HepG2 (cell line): ENCODE data around the gene FRMD5. TPM values are rescaled to one million over a fixed set of nuclear protein-coding genes. Genes with fewer than 3 reads are reported as not detected.

ENCODE experiments used
- ATAC-seq: fragments of 200-7000 bp; cut with Tn5 transposase; 3 replicates; pipeline ENCODE4 v1.9.1; 2020; ENCODE audit warnings: mild to moderate bottlenecking, moderate library complexity
- BruUV-seq: library from RNA; stranded (reverse); fragments of 400-500 nt; replicated peaks from 2 replicates; lab custom pipeline; 2021; lab: Mats Ljungman, UMichigan
- CTCF ChIA-PET: fragments of 300-600 bp; formaldehyde crosslinking; extraction: SDS; loops from one replicate; lab custom pipeline; 2021; ENCODE audit warnings: low total read pairs, inconsistent platforms, low intra/inter-chr PET ratio; lab: Yijun Ruan, JAX
- POLR2A ChIA-PET: fragments of 350-600 bp; sonication (Branson Sonifier 250); formaldehyde crosslinking; loops from one replicate; lab custom pipeline; 2020; ENCODE audit warnings: antibody characterized with exemption, inconsistent platforms; lab: Yijun Ruan, JAX
- DNase-seq: peaks from one replicate; pipeline ENCODE4 v3.0.0-alpha.2; 2015; ENCODE audit warnings: low spot score
- FAIRE-seq: peaks from 3 replicates; lab custom pipeline; 2011; peaks lifted over from hg19 to GRCh38; lab: Jason Lieb, UNC
- H2AFZ ChIP-seq: one replicate; pipeline ENCODE4 v1.6.1; 2011; ENCODE audit warnings: low read length, inconsistent platforms
- H3K27ac ChIP-seq: fragments of 300-600 bp; 3 replicates; pipeline ENCODE4 v1.8.0; 2011; ENCODE audit warnings: mixed run types, mild to moderate bottlenecking, mixed read lengths, low read length, inconsistent platforms; ENCODE audit not compliant: insufficient read depth; ENCODE audit errors: extremely low read length
- H3K27me3 ChIP-seq, 2 experiments: fragments of 200-600 bp in 1 of 2; 2 replicates in 1 of 2; 3 replicates in 1 of 2; pipeline versions ENCODE4 v1.6.0 to v1.8.0; 2011; ENCODE audit warnings: low read length in 2 of 2, mild to moderate bottlenecking in 2 of 2, moderate library complexity in 2 of 2, inconsistent platforms in 1 of 2; ENCODE audit not compliant: insufficient read depth in 2 of 2, control insufficient read depth in 1 of 2
- H3K36me3 ChIP-seq, 2 experiments: fragments of 200-600 bp in 1 of 2; replicated peaks in 1 of 2; 2 replicates in 1 of 2; 3 replicates in 1 of 2; pipeline versions ENCODE4 v1.5.1 to v1.8.0; 2011; ENCODE audit warnings: low read length in 2 of 2, inconsistent platforms in 1 of 2; ENCODE audit not compliant: insufficient read depth in 2 of 2, control insufficient read depth in 1 of 2
- H3K4me1 ChIP-seq: 2 replicates; pipeline ENCODE4 v1.5.1; 2012; ENCODE audit warnings: low read length, inconsistent platforms; ENCODE audit not compliant: insufficient read depth
- H3K4me2 ChIP-seq: 2 replicates; pipeline ENCODE4 v1.6.0; 2011; ENCODE audit warnings: low read depth, low read length, inconsistent platforms
- H3K4me3 ChIP-seq, 3 experiments: fragments of 200-600 bp in 1 of 3; sonication (generic), shearing (Covaris generic) in 1 of 3; replicated peaks in 1 of 3; 2 replicates each; pipeline ENCODE4 v1.5.1; 2011 to 2016; ENCODE audit warnings: low read length in 3 of 3, inconsistent platforms in 2 of 3, low read depth in 2 of 3, mild to moderate bottlenecking in 2 of 3, control low read depth in 1 of 3, mixed read lengths in 1 of 3; ENCODE audit not compliant: insufficient read depth in 1 of 3
- H3K79me2 ChIP-seq: one replicate; pipeline ENCODE4 v1.6.1; 2011; ENCODE audit warnings: low read length, inconsistent platforms; ENCODE audit not compliant: insufficient read depth
- H3K9ac ChIP-seq: 2 replicates; pipeline ENCODE4 v1.6.0; 2011; ENCODE audit warnings: mild to moderate bottlenecking, low read depth, low read length, inconsistent platforms; ENCODE audit not compliant: insufficient read depth
- H3K9me3 ChIP-seq: 2 replicates; pipeline ENCODE4 v1.5.1; 2012; ENCODE audit warnings: mild to moderate bottlenecking, low read length
- H4K20me1 ChIP-seq: 2 replicates; pipeline ENCODE4 v1.6.0; 2011; ENCODE audit warnings: inconsistent platforms, mild to moderate bottlenecking, low read length, moderate library complexity; ENCODE audit not compliant: insufficient read depth
- CAMTA2 ChIP-seq: sonication (generic); formaldehyde crosslinking; IDR thresholded peaks from 2 replicates; pipeline ENCODE4 v1.4.0; 2020; ENCODE audit warnings: mild to moderate bottlenecking, missing genetic modification reagents, borderline replicate concordance
- FLYWCH1 ChIP-seq: sonication (generic); formaldehyde crosslinking; IDR thresholded peaks from 2 replicates; pipeline ENCODE4 v1.8.1; 2023; ENCODE audit warnings: mild to moderate bottlenecking, missing genetic modification reagents
- HNF4G ChIP-seq, 2 experiments: sonication (generic) in 1 of 2; formaldehyde crosslinking in 1 of 2; IDR thresholded peaks; 2 replicates each; pipeline versions ENCODE4 v1.4.0 to v1.6.1; 2011 to 2020; ENCODE audit warnings: borderline replicate concordance in 2 of 2, low read depth in 2 of 2, mild to moderate bottlenecking in 2 of 2, low read length in 1 of 2, missing genetic modification reagents in 1 of 2, moderate library complexity in 1 of 2
- PRDM4 ChIP-seq: sonication (generic); formaldehyde crosslinking; IDR thresholded peaks from 2 replicates; pipeline ENCODE4 v1.9.0; 2021; ENCODE audit warnings: missing genetic modification reagents, borderline replicate concordance
- RCOR2 ChIP-seq: IDR thresholded peaks from 2 replicates; pipeline ENCODE4 v1.6.1; 2016; ENCODE audit warnings: missing biosample characterization, missing genetic modification reagents
- RNF219 ChIP-seq: sonication (generic); formaldehyde crosslinking; IDR thresholded peaks from 2 replicates; pipeline ENCODE4 v1.5.0; 2020; ENCODE audit warnings: mild to moderate bottlenecking, missing genetic modification reagents
- ZKSCAN5 ChIP-seq: sonication (generic); formaldehyde crosslinking; IDR thresholded peaks from 2 replicates; pipeline ENCODE4 v1.5.1; 2020; ENCODE audit warnings: mild to moderate bottlenecking, missing genetic modification reagents
- ZNF572 ChIP-seq: sonication (generic); formaldehyde crosslinking; IDR thresholded peaks from 2 replicates; pipeline ENCODE4 v1.5.1; 2020; ENCODE audit warnings: mild to moderate bottlenecking, missing genetic modification reagents
- in situ Hi-C: cut with HindIII; loops from 2 replicates; pipeline ENCODE4 v1.10.0; 2017; ENCODE audit warnings: low pct_unique_long_range_greater_than_20kb; ENCODE audit not compliant: extremely low pct_ligation_motif_present
- intact Hi-C: fragments of 100-400 bp; cut with micrococcal nuclease; formaldehyde crosslinking; loops from one replicate; pipeline ENCODE4 v1.10.0; 2022; ENCODE audit not compliant: unreplicated experiment
- polyA plus RNA-seq, 8 experiments: library from polyadenylated mRNA; depleted of rRNA in 3 of 8; stranded (reverse) in 7 of 8; unstranded in 1 of 8; fragments of >200 nt; fragmentation: Illumina TruSeq in 4 of 8; extraction: Trizol in 4 of 8; gene quantifications; 2 replicates each; pipeline versions ENCODE4 v1.2.1 to v1.2.3, GENCODE V29; 2011 to 2016; ENCODE audit warnings: low read depth in 4 of 8, missing spikeins in 1 of 8, mixed read lengths in 1 of 8; ENCODE audit not compliant: insufficient read depth in 1 of 8
- total RNA-seq, 5 experiments: library from RNA; depleted of rRNA; stranded (reverse); fragments of >200 nt; fragmentation: Illumina TruSeq; extraction: Trizol; gene quantifications; 2 replicates each; pipeline ENCODE4 v1.2.3, GENCODE V29; 2016; ENCODE audit warnings: low read depth in 1 of 5
- TF ChIP-seq, protein P1 (sequence below): sonication (generic); formaldehyde crosslinking; IDR thresholded peaks from 2 replicates; pipeline ENCODE4 v1.8.0; 2022; ENCODE audit warnings: missing genetic modification reagents, mild to moderate bottlenecking, inconsistent platforms, borderline replicate concordance
- TF ChIP-seq, protein P2 (sequence below): sonication (generic); formaldehyde crosslinking; IDR thresholded peaks from 2 replicates; pipeline ENCODE4 v1.5.1; 2020; ENCODE audit warnings: missing genetic modification reagents, mild to moderate bottlenecking, borderline replicate concordance
- TF ChIP-seq, protein P3 (sequence below): sonication (generic); formaldehyde crosslinking; IDR thresholded peaks from 2 replicates; pipeline ENCODE4 v1.5.1; 2020; ENCODE audit warnings: missing genetic modification reagents, mild to moderate bottlenecking, borderline replicate concordance

FRMD5 gene
- total and polyA plus RNA-seq, 2 of the 13 experiments (the other 11 are each of a cell fraction or from before 2014, with no cell fraction given), result 0.93 to 1.5 TPM

GRCh38 chr15:44159492-44159891 is 35.6 kb downstream of the FRMD5 start:
- Histone ChIP-seq H2AFZ (no peak overlapping the region), H3K36me3 (no peaks in the 10 kb centered on the region), H3K27me3 (no peaks in the 10 kb centered on the region), H3K79me2 (no peaks in the 10 kb centered on the region), H3K9ac (no peak overlapping the region), H3K9me3 (no peaks in the 10 kb centered on the region), H3K4me3 (no peak overlapping the region), H3K4me1 (no peaks in the 10 kb centered on the region), H4K20me1 (no peaks in the 10 kb centered on the region), H3K27ac (no peak overlapping the region), H3K4me2 (no peak overlapping the region)
- DNase-seq, result no peak
- no peak for ATAC-seq
- ChIA-PET CTCF (no interaction called here), POLR2A (no interaction called here)
- intact Hi-C loops, result no loop called here
- BruUV-seq, result no TSS peak
- no peak for TF ChIP-seq CAMTA2 (CRISPR knock-in tag)
- no peak for TF ChIP-seq HNF4G (IDR thresholded peaks at IDR 0.05; ENCODE audit: borderline replicate concordance, low read depth, low read length)
- TF ChIP-seq HNF4G (CRISPR knock-in tag; IDR thresholded peaks at IDR 0.05; ENCODE audit: borderline replicate concordance, low read depth), result no peak
- no peak for TF ChIP-seq RNF219
- TF ChIP-seq FLYWCH1 (CRISPR knock-in tag), result no peak
- TF ChIP-seq PRDM4 (CRISPR knock-in tag), result no peak
- no peak for TF ChIP-seq ZKSCAN5 (CRISPR knock-in tag)
- TF ChIP-seq, protein P1, sequence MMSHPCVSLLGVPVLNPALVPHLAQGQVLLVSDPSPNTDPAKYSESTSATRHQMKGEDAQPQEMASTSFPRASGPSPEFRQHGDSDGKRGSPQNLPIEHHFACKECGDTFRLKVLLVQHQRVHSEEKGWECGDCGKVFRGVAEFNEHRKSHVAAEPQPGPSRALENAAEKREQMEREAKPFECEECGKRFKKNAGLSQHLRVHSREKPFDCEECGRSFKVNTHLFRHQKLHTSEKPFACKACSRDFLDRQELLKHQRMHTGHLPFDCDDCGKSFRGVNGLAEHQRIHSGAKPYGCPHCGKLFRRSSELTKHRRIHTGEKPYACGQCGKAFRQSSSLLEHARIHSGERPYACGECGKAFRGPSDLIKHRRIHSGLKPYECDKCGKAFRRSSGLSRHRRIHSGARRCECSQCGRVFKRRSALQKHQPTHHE (CRISPR knock-in tag), result no peak
- TF ChIP-seq, protein P2, sequence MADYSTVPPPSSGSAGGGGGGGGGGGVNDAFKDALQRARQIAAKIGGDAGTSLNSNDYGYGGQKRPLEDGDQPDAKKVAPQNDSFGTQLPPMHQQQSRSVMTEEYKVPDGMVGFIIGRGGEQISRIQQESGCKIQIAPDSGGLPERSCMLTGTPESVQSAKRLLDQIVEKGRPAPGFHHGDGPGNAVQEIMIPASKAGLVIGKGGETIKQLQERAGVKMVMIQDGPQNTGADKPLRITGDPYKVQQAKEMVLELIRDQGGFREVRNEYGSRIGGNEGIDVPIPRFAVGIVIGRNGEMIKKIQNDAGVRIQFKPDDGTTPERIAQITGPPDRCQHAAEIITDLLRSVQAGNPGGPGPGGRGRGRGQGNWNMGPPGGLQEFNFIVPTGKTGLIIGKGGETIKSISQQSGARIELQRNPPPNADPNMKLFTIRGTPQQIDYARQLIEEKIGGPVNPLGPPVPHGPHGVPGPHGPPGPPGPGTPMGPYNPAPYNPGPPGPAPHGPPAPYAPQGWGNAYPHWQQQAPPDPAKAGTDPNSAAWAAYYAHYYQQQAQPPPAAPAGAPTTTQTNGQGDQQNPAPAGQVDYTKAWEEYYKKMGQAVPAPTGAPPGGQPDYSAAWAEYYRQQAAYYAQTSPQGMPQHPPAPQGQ (CRISPR knock-in tag), result no peak
- TF ChIP-seq RCOR2, result no peak
- TF ChIP-seq, protein P3, sequence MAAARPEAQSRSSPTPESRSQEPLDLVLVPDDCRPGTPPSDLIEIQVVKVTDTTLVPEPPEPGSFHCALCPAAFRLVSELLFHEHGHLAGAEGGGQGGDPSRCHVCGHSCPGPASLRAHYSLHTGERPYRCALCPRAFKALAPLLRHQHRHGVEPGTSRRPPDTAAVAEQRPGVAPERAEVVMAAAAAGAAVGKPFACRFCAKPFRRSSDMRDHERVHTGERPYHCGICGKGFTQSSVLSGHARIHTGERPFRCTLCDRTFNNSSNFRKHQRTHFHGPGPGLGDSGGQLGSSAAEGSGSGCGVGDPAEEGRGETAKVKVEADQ (CRISPR knock-in tag), result no peak
- TF ChIP-seq ZNF572 (CRISPR knock-in tag), result no peak
- FAIRE-seq, result no peak
- in situ Hi-C loops, result no loop called here
